ENCODE data around the gene NCAPD3.

Gene NCAPD3

GRCh38 chr11:134252346-134253187 is 28.8 kb upstream of the NCAPD3 start:
- DNase-seq (ENCODE audit: low read depth in 3 of 3) = no peak

- no peak for DNase-seq (ENCODE audit: low read depth in 3 of 3)
These were observed 26.9 kb upstream of the NCAPD3 start for GRCh38 chr11:134250675-134251074.

- DNase-seq (ENCODE audit: low read depth in 3 of 3) = no peak
These were observed 26.5 kb upstream of the NCAPD3 start for GRCh38 chr11:134250246-134250645.

- no peak for DNase-seq (ENCODE audit: low read depth in 3 of 3)
These were observed 25.2 kb upstream of the NCAPD3 start for GRCh38 chr11:134248910-134249480.

GRCh38 chr11:134246678-134247077 is 22.9 kb upstream of the NCAPD3 start:
- no peak for DNase-seq (ENCODE audit: low read depth in 3 of 3)

GRCh38 chr11:134246100-134246499 is 22.3 kb upstream of the NCAPD3 start:
- DNase-seq (ENCODE audit: low read depth in 3 of 3) = no peak

GRCh38 chr11:134245434-134245833 is 21.7 kb upstream of the NCAPD3 start:
- DNase-seq (ENCODE audit: low read depth in 3 of 3) = no peak

DNA sequence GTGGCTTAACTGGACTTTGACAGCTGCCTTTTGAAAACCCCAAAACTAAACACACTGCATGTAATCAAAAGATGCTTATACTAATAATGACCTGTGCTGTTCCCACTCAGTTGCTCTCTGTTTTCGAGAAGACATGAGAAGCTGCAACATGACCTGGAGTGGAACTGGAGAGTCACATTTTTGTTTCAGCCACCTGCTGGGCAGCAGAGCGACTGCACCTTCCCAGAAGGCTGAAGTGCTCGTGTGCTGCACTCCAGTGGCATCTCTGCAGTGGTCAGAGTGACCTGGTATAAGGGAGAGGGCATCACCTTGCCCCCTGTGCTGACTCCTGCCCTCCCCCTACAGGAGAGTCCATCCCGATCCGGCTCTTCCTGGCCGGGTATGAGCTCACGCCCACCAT is 20.8 kb upstream of the NCAPD3 start:
- DNase-seq (ENCODE audit: low read depth in 3 of 3) = no peak

- DNase-seq (ENCODE audit: low read depth in 3 of 3) = no peak
These were observed 20.1 kb upstream of the NCAPD3 start for GRCh38 chr11:134243913-134244312.

DNA sequence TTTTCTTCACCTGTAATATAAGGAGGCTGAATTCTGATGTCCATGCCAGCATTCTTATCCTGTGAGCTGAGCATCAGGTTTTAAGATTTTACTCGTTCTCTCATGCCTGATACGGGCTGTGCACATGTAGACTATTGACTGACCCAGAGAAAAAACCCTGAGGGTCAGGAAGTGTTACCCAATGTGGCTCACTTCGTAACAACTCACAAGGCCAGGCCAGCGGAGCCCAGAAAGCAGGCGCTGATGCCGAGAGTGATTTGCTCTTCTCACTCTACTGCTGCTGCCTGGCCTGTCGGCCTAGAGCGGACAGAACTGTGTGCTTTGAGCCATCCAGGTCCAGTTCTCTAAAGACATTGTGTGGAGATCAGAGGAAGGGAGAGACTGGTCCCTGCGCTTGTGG is 18.6 kb upstream of the NCAPD3 start:
- no peak for DNase-seq (ENCODE audit: low read depth in 3 of 3)

GRCh38 chr11:134240592-134240991 is 16.8 kb upstream of the NCAPD3 start:
- no peak for DNase-seq (ENCODE audit: low read depth in 3 of 3)

DNA sequence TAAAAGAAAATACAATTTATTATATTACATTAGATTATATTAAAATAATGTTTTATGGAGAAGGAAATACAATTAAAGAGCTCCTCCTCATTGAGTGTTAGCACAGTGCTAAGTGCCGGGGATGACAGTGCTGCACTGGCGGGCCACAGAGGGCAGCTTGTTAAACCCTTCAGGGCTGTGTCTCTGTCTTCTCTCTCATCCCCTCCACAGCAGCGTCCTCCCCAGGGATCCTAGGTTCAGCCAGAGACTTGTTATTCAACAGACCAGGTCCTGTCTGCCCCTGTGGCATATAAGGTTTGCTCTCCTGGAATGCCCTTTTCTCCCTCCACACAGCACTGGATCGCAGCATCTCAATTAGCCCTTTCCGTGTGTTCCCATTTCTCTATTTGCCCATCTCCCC is 15.2 kb upstream of the NCAPD3 start:
- DNase-seq (ENCODE audit: low read depth in 3 of 3) = no peak

- no peak for DNase-seq (ENCODE audit: low read depth in 3 of 3)
These were observed 13.8 kb upstream of the NCAPD3 start for GRCh38 chr11:134237557-134237922.

- no peak for DNase-seq (ENCODE audit: low read depth in 3 of 3)
These were observed 13.2 kb upstream of the NCAPD3 start for GRCh38 chr11:134236834-134237556.

- no peak for DNase-seq (ENCODE audit: low read depth in 3 of 3)
These were observed 11.6 kb upstream of the NCAPD3 start for GRCh38 chr11:134235399-134235798.

- DNase-seq (ENCODE audit: low read depth in 3 of 3) = no peak
These were observed 10.0 kb upstream of the NCAPD3 start for GRCh38 chr11:134233729-134234179.

DNA sequence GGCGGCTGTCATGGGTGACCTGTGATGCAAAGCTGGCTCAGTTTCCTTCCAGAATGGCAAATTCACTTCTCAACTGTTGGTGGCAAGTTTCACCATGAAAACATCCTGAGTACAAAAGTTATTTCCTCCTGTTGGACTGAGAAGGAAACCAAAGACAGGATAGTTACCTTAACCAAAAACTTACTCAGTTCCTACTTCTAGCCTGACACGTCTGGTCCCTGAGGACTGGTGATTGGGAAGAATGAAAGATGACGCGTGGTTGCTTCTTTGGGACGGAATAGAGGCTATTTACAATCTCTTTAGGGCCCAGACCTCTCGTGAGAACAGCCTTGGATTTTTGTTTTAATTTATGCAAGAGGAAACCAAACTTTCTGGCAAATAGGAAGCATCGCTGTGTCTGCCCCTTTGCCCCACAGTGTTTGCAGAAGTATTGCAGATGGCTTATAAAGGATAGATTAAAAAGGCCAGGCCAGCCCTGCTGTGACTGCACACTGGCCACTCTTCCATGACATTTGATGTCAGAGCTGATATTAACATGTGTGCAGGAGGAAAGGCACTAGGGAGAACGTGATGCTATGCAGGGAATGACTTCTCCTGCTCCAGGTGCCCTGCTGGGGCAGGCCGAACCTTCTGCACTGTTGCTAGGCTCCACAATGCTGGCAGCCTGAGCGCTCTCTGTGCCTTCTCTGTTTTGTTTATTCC is 8.3 kb upstream of the NCAPD3 start:
- DNase-seq (ENCODE audit: low read depth in 3 of 3) = no peak

- no peak for DNase-seq (ENCODE audit: low read depth in 3 of 3)
These were observed 6.6 kb upstream of the NCAPD3 start for GRCh38 chr11:134230339-134230738.

DNA sequence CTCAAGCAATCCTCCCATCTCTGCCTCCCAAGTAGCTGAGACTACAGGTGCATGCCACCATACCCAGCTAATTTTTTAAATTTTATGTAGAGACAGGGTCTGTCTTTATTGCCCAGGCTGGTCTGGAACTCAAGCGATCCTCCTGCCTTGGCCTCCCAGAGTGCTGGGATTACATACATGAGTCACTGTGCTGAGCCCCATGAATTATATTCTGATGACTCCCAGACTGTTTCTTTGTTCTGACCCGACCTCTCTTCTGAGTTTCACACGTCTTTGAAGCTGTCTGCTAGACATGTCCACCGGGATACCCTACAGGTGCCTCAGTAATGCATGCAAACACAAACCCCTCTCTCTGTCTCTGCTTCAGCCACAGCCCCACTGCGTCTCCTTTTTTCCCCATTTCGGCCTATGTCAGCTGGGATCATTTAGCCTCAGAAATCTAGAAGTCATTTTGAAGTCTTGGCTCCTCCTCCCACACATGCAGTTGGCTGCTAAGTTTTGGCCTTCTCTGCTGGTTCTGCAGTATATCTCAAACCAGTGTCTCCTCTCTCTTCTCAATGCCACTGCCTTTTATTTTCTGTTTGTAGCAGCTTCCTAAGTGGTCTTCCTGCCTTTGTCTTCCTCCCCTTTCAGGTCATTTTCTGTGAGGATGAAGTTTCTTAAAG is 5.5 kb upstream of the NCAPD3 start:
- DNase-seq (ENCODE audit: low read depth in 3 of 3) = no peak

- DNase-seq (ENCODE audit: low read depth in 3 of 3) = no peak
These were observed 4.9 kb upstream of the NCAPD3 start for GRCh38 chr11:134228625-134229024.

DNA sequence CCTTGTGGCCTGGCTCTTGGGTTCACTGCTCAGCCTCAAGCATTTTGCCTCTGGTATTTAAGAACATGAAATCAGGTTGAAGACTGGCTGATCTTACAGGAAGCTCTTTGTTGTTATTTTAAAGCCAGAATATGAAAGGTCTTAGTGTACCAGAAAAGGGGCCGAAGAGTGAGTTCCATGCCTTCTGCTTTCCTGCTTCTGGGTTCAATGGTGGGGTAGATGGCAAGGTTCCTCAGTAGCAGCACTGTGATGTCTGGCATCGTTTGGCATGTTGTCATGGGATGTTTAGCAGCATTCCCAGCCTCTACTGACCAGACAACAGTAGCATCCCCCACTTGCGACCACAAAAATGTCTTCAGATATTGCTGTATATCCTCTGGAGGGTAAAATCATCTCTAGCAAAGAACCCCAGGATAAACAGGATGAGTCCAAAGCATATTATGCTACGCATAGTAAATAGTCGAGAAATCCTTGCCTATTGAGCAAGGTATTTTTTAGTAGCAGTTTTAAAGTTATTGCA is 3.1 kb upstream of the NCAPD3 start:
- no peak for DNase-seq (ENCODE audit: low read depth in 3 of 3)
